ENCODE measurements around the gene NSUN7.

NSUN7 gene

GRCh38 chr4:40733752-40734151 lies 16.0 kb upstream of the NSUN7 start:
- no peak overlapping the region for H3K4me3 ChIP-seq (ENCODE audit: low read length)
- peaks cover 8% of the 10 kb centered on the region; the same call in 1 of the 2 replicates for H3K27me3 ChIP-seq (ENCODE audit: control insufficient read depth, low read length)
- no peaks in the 10 kb centered on the region for H3K9me2 ChIP-seq (replicated peaks; ENCODE audit: control insufficient read depth, low read length)
- H3K36me3 ChIP-seq (ENCODE audit: control insufficient read depth, low read length) = no peaks in the 10 kb centered on the region
- no peak overlapping the region for H3K4me2 ChIP-seq (ENCODE audit: low read length)
- no peak overlapping the region for H3K27ac ChIP-seq (ENCODE audit: low read depth, low read length)
- TF ChIP-seq CTCF (IDR thresholded peaks at IDR 0.05; ENCODE audit: low read depth, low read length, poor library complexity, severe bottlenecking) (no peak), EZH2phosphoT487 (IDR thresholded peaks at IDR 0.05; ENCODE audit: borderline replicate concordance, low read length) (no peak)
- peaks cover 3% of the 10 kb centered on the region; the same call in 1 of the 2 replicates for H3K4me1 ChIP-seq (ENCODE audit: control insufficient read depth, low read length)
- H3K9me3 ChIP-seq (ENCODE audit: control insufficient read depth, insufficient read depth, low read length) = no peaks in the 10 kb centered on the region
- no peaks in the 10 kb centered on the region for H4K20me1 ChIP-seq (ENCODE audit: control insufficient read depth, insufficient read depth, low read depth, low read length)
- no peaks in the 10 kb centered on the region for H3F3A ChIP-seq (ENCODE audit: control insufficient read depth, insufficient read depth)
- H3K79me2 ChIP-seq (ENCODE audit: control insufficient read depth, low read length) = no peaks in the 10 kb centered on the region

GRCh38 chr4:40734497-40734896 lies 15.3 kb upstream of the NSUN7 start:
- H3K27me3 ChIP-seq (ENCODE audit: control insufficient read depth, low read length) = peaks cover 7% of the 10 kb centered on the region; the same call in 1 of the 2 replicates
- no peaks in the 10 kb centered on the region for H3K79me2 ChIP-seq (ENCODE audit: control insufficient read depth, low read length)
- no peaks in the 10 kb centered on the region for H3F3A ChIP-seq (ENCODE audit: control insufficient read depth, insufficient read depth)
- no peaks in the 10 kb centered on the region for H3K9me2 ChIP-seq (replicated peaks; ENCODE audit: control insufficient read depth, low read length)
- H4K20me1 ChIP-seq (ENCODE audit: control insufficient read depth, insufficient read depth, low read depth, low read length) = no peaks in the 10 kb centered on the region
- H3K4me3 ChIP-seq (ENCODE audit: low read length) = no peak overlapping the region
- no peaks in the 10 kb centered on the region for H3K36me3 ChIP-seq (ENCODE audit: control insufficient read depth, low read length)
- H3K9me3 ChIP-seq (ENCODE audit: control insufficient read depth, insufficient read depth, low read length) = no peaks in the 10 kb centered on the region
- no peak for TF ChIP-seq CTCF (IDR thresholded peaks at IDR 0.05; ENCODE audit: low read depth, low read length, poor library complexity, severe bottlenecking)
- no peak for TF ChIP-seq EZH2phosphoT487 (IDR thresholded peaks at IDR 0.05; ENCODE audit: borderline replicate concordance, low read length)
- H3K27ac ChIP-seq (ENCODE audit: low read depth, low read length) = no peak overlapping the region
- no peak overlapping the region for H3K4me2 ChIP-seq (ENCODE audit: low read length)
- H3K4me1 ChIP-seq (ENCODE audit: control insufficient read depth, low read length) = peaks cover 3% of the 10 kb centered on the region; the same call in 1 of the 2 replicates

- TF ChIP-seq CTCF (IDR thresholded peaks at IDR 0.05; ENCODE audit: low read depth, low read length, poor library complexity, severe bottlenecking) (peak; percentile 54), EZH2phosphoT487 (IDR thresholded peaks at IDR 0.05; ENCODE audit: borderline replicate concordance, low read length) (no peak)
- H3K4me3 ChIP-seq (ENCODE audit: low read length) = no peak overlapping the region
- H4K20me1 ChIP-seq (ENCODE audit: control insufficient read depth, insufficient read depth, low read depth, low read length) = no peaks in the 10 kb centered on the region
- no peaks in the 10 kb centered on the region for H3K9me3 ChIP-seq (ENCODE audit: control insufficient read depth, insufficient read depth, low read length)
- H3K9me2 ChIP-seq (replicated peaks; ENCODE audit: control insufficient read depth, low read length) = no peaks in the 10 kb centered on the region
- H3K36me3 ChIP-seq (ENCODE audit: control insufficient read depth, low read length) = no peaks in the 10 kb centered on the region
- H3K79me2 ChIP-seq (ENCODE audit: control insufficient read depth, low read length) = no peaks in the 10 kb centered on the region
- no peaks in the 10 kb centered on the region; the same call in 1 of the 2 replicates for H3K4me1 ChIP-seq (ENCODE audit: control insufficient read depth, low read length)
- no peaks in the 10 kb centered on the region for H3F3A ChIP-seq (ENCODE audit: control insufficient read depth, insufficient read depth)
- peaks cover 5% of the 10 kb centered on the region; the same call in 1 of the 2 replicates for H3K27me3 ChIP-seq (ENCODE audit: control insufficient read depth, low read length)
- H3K27ac ChIP-seq (ENCODE audit: low read depth, low read length) = no peak overlapping the region
- no peak overlapping the region for H3K4me2 ChIP-seq (ENCODE audit: low read length)
These were observed 12.8 kb upstream of the NSUN7 start for GRCh38 chr4:40736910-40737309.
